ENCODE results near the gene ATXN2L.

DNA sequence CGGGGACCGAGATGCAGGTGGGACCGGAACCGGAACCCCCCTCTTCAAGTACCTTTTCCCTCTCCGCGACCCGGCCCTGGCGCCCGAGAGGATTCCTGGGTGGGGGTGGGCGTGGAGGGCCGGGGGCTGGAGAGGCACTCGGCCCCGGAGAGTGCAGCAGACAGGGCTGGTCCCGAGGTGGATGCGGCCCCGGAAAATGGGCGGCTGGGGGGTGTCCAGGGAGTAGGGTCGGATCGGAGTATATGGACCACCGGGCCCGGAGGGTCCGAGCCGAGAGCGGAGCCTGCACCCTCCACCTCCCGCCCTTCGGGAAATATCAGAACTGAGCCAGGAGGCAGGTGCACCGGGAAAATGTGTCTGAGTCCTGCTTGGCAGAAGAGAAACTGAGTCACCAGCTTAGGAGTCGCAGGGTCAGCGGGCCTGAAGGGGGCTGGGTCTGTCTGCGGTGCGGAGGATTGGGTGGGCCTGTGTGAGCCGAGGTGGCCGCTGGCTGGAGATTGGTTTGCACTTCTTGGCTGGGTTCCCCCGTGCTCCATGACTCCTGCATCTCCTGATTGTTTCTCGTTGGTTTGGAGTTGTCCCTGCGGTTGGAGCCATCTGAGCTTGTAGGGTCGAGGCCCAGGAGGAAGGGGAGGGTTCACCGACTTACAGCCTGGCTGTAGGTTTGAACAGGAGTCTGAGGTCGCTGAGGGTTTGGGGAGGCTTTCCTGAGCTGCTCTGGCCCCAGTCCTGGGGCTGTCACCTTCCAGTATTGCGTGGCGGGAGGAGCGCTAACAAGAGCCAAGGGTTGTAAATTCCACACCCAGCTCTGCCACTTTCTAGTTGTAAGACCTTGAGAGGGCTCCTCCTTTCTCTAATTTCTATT lies 41.4 kb downstream of the ATXN2L start:
- no peak for TF ChIP-seq POLR2A (IDR thresholded peaks at IDR 0.05)
- TF ChIP-seq, protein P1, sequence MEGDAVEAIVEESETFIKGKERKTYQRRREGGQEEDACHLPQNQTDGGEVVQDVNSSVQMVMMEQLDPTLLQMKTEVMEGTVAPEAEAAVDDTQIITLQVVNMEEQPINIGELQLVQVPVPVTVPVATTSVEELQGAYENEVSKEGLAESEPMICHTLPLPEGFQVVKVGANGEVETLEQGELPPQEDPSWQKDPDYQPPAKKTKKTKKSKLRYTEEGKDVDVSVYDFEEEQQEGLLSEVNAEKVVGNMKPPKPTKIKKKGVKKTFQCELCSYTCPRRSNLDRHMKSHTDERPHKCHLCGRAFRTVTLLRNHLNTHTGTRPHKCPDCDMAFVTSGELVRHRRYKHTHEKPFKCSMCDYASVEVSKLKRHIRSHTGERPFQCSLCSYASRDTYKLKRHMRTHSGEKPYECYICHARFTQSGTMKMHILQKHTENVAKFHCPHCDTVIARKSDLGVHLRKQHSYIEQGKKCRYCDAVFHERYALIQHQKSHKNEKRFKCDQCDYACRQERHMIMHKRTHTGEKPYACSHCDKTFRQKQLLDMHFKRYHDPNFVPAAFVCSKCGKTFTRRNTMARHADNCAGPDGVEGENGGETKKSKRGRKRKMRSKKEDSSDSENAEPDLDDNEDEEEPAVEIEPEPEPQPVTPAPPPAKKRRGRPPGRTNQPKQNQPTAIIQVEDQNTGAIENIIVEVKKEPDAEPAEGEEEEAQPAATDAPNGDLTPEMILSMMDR (IDR thresholded peaks at IDR 0.05): no peak
